ENCODE results near the gene AP2A2.

Gene AP2A2

GRCh38 chr11:889257-889656 lies 36.4 kb upstream of the AP2A2 start:
- peak; percentile 92 for DNase-seq
- peak; percentile 41 for TF ChIP-seq CTCF (IDR thresholded peaks at IDR 0.05; ENCODE audit: low read depth, low read length)
- Histone ChIP-seq H3K27me3 (ENCODE audit: insufficient read depth, low read depth, severe bottlenecking) (no peaks in the 10 kb centered on the region), H3K9me3 (ENCODE audit: severe bottlenecking) (no peaks in the 10 kb centered on the region), H3K4me3 (ENCODE audit: low read depth, low read length) (no peak overlapping the region; the same call in 1 of the 2 replicates), H3K36me3 (peaks cover 20% of the 10 kb centered on the region), H3K27ac (peak overlapping the region; percentile 100)

- H3K4me3 ChIP-seq (ENCODE audit: low read depth, low read length), result no peak overlapping the region
- H3K27ac ChIP-seq, result peak overlapping the region; percentile 100
- no peaks in the 10 kb centered on the region for H3K27me3 ChIP-seq (ENCODE audit: insufficient read depth, low read depth, severe bottlenecking)
- DNase-seq, result peak; percentile 65
- TF ChIP-seq CTCF (IDR thresholded peaks at IDR 0.05; ENCODE audit: low read depth, low read length), result 0 out of 2 replicates have a peak, but pooled peaks have one; percentile 17
- no peaks in the 10 kb centered on the region for H3K9me3 ChIP-seq (ENCODE audit: severe bottlenecking)
- peaks cover 20% of the 10 kb centered on the region for H3K36me3 ChIP-seq
Measured at GRCh38 chr11:889687-890475, 35.8 kb upstream of the AP2A2 start.

GRCh38 chr11:890794-891540 lies 34.7 kb upstream of the AP2A2 start:
- Histone ChIP-seq H3K9me3 (ENCODE audit: severe bottlenecking) (no peaks in the 10 kb centered on the region), H3K36me3 (peaks cover 17% of the 10 kb centered on the region), H3K27ac (peak overlapping the region; percentile 100), H3K4me3 (ENCODE audit: low read depth, low read length) (no peak overlapping the region), H3K27me3 (ENCODE audit: insufficient read depth, low read depth, severe bottlenecking) (no peaks in the 10 kb centered on the region)
- no peak for TF ChIP-seq CTCF (IDR thresholded peaks at IDR 0.05; ENCODE audit: low read depth, low read length)
- DNase-seq, result no peak

GRCh38 chr11:893008-893654 lies 32.5 kb upstream of the AP2A2 start:
- H3K36me3 ChIP-seq, result no peaks in the 10 kb centered on the region; the same call in 1 of the 2 replicates

More at GRCh38 chr11:893008-893654, 32.5 kb upstream of the AP2A2 start:
- Histone ChIP-seq H3K4me3 (ENCODE audit: low read depth, low read length) (no peak overlapping the region), H3K9me3 (ENCODE audit: severe bottlenecking) (no peaks in the 10 kb centered on the region), H3K27me3 (ENCODE audit: insufficient read depth, low read depth, severe bottlenecking) (no peaks in the 10 kb centered on the region), H3K27ac (peak overlapping the region; percentile 55)
- no peak for DNase-seq
- no peak for TF ChIP-seq CTCF (IDR thresholded peaks at IDR 0.05; ENCODE audit: low read depth, low read length)

Measured in WERI-Rb-1 (cell line).